HG03175 (cell line): ENCODE results near the gene TFDP1.

ENCODE experiments used
- ATAC-seq: cut with Tn5 transposase; IDR thresholded peaks from one replicate; pipeline ENCODE4 v1.9.1; 2021; ENCODE audit warnings: mild to moderate bottlenecking, moderate library complexity; ENCODE audit not compliant: unreplicated experiment

Gene TFDP1

DNA sequence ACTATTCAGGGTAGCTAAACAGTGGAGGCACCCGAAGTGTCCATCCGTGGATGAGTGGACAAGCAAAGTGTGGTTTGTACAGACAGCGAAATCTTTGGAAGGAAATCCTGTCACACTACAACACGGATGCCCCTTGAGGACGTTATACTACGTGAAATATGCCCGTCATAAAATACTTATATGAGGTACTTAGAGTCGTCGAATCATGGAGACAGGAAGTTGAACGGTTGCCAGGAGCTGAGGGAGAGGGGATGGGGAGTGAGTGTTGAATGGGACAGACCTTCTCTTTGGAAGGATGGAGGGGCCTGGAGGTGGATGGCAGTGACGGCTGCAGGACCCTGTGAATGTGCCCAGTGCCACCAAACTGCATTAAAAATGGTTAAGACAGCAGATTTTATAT is 61.8 kb downstream of the TFDP1 start:
- ATAC-seq, result no peak

DNA sequence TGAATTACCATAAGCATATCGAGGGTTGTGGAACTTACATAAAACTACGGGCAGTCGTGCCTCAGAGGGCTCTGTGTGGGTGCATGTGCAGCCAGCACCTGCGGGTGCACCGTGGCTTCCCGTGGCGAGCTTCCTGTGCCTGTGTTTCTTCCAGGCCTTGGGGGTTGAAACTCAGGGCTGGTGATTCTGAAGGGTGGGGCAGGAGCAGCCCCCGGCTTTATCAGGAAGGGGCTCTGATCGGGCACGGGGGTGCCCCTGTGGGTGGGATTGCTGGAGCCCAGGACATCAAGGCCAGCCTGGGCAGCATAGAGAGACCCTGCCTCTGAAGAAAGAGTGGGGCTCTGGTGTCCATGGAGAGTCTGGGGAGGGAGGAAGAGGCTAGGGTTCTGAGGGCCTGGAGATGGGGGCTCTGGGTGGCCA is 62.4 kb downstream of the TFDP1 start:
- no peak for ATAC-seq

GRCh38 chr13:113647351-113648215 is 63.0 kb downstream of the TFDP1 start:
- no peak for ATAC-seq

DNA sequence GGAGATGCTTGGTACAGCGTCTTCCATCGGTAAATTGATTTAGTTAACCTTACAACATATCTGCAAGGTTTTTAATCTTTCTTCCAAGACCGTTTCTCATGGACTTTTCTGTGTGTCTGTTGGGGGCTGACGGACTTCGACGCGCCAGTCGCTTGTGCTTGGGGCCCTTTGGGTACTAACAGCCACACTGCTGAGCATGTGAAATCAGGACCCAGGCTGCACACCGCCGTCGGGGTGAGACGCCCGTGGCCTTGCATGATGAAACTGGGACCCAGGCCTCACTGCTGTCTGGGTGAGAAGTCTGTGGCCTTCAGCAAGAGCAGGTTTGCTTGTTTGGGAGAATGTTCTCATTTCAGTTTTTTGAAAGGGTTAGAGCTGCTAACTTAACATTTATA is 63.7 kb downstream of the TFDP1 start:
- no peak for ATAC-seq

- no peak for ATAC-seq
Measured at GRCh38 chr13:113649212-113649611, 64.7 kb downstream of the TFDP1 start.

DNA sequence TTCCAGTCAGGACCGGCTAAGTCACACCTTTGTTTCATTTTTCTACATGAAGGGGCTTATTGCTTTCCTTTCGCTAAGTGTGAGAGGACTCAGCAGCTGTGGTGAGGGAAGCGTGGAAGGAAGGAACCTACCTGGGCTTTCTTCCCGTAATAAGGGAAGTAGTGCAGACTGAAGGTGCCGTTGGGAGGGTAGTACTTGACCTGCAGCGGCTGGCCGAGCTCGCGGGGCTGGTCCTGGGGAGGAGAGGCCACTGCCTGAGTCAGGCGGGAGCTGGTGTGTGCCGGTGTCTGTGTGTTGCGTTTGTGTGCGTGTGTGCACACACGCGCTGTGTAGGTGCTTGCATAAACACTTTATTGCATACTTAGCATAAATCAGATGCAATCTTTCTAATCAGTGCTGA is 65.7 kb downstream of the TFDP1 start:
- no peak for ATAC-seq

DNA sequence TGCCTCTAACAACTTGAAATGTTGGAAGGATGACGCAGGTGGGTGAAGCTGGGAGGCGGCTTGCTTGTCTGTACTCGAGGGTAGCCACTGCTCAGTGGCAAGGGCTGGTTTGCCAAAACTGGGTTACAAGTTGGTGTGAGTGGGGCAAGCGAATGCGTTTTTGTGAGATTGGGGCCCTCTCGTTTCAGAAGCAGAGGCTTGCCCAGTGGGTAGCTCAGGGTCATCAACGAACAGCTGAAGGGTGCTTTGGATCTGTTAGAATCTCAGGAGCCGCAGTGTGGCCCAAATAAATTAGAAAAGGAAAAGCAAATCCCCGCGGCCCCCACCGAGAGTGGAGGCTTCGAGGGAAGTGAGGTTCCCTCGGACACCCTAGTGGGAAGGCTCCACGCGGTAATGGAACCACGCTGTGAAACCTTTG is 66.2 kb downstream of the TFDP1 start:
- no peak for ATAC-seq

DNA sequence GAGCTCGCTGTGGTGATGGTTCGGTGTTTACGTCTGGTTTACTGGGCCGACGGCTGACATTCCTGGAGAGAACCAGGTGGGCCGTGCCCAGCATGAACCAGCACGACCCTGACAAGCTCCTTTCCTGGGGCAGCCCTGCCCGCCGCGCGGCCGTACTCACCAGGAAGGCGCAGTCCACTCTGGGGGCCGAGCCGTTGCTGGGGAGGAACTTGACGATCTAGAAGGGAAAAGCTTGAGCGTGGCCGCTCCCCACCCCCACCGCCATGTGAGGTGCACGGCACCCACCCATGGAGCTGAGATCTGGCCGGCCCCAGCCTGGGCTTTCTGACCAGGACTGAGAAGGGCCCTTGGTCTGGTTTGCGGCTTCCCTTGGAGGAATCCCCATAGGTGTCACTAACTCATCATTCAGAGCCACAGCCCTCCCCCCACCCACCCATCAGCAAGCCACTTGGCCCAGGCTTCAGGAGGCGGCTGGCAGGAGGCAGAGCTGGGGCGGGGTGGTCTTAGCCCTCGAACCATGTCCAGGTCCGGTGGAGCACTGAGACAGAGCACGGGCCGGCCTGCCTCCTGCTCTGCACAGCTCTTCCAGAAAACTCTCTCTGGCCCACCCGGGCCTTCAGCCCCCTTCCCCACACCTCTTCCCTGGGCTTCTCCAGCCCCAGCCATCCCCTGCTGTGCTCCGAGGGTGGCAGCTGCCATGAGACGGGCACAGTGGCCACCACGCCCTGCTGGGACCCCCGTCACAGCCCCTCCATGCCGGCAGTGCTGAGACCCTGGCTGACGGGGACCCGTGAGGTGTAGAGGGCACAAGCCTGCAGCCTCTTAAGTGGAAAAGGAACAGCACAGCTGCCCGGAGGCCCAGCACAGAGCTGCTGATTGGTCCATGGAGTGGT is 67.2 kb downstream of the TFDP1 start:
- no peak for ATAC-seq

DNA sequence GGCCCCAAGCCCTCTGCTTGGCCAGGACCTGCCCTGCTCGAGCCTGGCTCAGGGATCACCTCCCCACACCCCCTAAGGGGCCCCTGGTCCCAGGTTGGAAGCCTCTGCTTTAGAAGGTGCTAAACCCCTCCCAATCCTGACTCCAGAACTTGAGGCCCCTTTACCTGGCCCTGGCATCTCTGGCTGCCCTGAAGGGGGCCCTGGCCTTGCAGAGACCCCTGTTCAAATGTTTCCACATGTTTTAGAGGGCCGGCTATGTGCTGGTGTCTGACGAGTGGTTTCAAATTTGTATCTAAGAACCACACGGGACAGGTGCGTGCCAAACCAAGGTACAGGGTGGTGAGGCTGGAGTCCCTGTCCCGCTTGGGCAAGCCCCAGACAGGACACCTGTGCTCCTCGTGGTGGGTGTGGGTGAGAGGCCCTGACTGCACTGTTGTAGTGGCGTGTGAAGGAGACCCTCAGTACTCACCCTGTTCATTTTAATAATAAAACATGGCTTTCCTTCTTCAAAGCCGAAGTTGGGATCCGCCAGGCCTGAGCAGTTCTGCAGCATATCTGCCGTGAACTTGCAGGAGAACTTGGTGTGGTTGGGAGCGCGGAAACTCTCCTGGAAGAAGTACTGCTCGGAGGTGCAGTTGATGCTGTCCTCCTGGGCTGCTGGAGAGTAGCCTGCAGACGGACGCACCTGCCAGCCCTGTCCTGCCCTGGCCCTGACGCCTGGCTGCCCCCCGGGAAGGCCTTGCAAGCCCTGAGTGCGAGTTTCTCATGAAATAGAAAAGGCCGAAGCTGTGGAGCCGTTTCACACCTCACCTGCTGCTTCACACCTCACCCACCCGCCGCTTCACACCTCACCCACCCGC is 68.1 kb downstream of the TFDP1 start:
- no peak for ATAC-seq

DNA sequence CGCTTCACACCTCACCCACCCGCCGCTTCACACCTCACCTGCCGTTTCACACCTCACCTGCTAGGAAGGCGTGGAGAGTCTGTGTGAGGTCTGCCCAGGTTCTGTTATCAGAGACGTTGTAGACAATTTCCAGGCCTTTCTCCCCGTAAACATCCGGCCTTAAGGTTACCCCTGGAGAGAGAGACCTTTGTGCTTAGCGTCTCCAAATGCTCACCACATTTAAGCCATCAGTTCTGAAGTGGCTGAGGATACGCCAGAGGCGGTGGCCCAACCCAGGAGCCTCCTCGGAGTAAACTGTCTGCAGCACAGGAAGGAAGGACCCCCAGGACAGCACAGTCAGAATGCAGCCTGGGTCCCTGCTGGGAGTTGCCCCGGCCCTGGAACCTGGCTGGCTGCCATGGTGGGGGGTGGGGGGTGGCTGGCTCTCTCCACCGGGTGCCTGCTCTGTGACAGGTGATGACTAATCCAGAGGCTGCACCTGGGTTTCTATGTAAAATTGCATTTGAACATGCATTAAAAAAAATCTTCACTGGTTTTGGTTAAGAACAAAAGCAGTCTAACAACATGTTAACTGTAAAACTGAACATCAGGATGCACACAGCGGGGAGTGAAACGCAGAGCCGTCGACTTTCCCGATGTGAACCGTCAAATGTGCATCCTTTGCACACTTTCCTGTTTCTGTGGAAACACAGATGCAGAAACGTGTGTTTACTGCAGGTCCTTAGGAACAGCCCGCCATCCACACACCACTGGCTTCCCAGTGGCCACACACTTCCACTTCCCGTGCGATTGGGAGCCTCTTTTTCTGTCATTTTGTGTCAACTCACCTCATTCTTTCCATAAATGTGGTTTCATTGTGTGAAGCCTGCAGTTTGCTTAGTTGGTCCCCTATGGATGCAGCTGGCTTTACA is 69.0 kb downstream of the TFDP1 start:
- ATAC-seq, result no peak

- no peak for ATAC-seq
Measured at GRCh38 chr13:113654175-113654560, 69.6 kb downstream of the TFDP1 start.

DNA sequence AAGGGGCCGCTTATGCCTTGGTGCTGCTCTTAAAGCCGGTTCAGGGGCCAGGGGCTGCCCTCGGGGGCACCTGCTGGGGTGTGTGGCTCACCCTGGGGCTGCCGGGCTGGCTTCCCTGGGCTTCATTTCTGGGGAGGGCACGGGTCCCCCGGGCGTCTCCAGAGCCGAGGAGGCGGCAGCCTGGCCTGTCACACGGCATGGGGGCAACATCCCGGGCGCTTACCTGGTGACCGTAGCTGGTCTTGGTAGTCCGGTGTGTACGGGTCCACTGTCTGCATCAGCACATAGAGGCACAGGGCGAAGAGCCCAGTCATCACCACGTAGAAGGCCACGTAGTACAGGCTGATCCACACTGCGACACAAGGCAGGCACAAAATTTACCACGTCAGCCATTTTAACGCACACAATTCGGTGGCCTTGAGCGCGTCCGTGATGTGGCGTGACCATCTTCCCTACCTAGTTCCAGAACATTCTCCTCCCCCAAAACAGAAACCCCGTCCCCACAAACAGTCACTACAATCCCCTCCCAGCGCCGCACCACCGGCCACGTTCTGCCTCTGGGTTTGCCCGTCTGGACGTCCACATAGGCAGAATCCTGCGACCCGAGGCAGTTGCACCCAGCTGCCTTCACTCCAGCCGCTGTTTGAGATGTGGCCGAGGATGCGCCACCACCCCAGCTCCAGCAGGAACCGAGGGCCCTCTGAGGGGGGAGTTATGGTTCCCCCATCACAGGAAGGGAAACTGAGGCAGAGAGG is 70.2 kb downstream of the TFDP1 start:
- no peak for ATAC-seq

GRCh38 chr13:113655346-113656002 is 70.9 kb downstream of the TFDP1 start:
- ATAC-seq, result no peak

DNA sequence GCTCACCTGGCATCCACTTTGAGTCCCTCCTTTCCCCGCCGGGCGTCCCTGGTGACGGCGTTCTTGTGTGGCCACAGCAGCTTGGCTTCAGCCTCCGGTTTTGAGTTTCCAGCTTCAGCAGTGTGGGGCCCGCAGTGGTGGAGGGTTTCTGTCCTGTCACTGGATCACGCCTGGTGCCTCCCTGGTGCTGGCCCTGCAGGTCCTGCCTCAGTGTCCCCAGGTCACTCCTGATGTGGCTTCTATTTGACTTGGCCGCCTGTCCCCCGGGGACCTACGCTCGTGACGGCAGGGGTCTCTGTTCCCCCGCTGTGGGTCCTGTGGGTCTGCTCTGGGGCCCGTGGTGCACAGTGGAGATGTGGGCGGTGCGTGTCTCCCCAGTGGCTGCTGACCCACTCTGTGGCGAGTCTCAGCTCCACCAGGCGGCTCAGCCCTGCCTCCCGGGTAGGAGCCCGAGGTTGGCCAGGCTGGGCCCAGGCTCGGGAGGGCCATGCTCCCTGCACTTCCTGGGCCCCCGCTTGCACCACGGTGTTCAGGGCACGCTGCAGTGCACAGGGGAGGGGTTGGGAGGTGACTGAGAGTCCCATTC is 71.5 kb downstream of the TFDP1 start:
- ATAC-seq, result no peak

GRCh38 chr13:113656831-113657671 is 72.5 kb downstream of the TFDP1 start:
- no peak for ATAC-seq

GRCh38 chr13:113657851-113658741 is 73.5 kb downstream of the TFDP1 start, which contains the start of gene ATP4B:
TSS of gene ATP4B (minus strand) at chr13:113658198. CDS start at chr13:113658144, 54 bp downstream.
- ATAC-seq, result no peak
